ENCODE results near the gene PCYT1A.
"Not testable (repeated sequence)": the region's sequence is repeated elsewhere in the genome, so short reads cannot be mapped to it uniquely, and the experiment has no call there.

Gene PCYT1A

GRCh38 chr3:196192524-196193051 lies 94.9 kb downstream of the PCYT1A start:
- DNase-seq (ENCODE audit: low read depth) = no peak

DNA sequence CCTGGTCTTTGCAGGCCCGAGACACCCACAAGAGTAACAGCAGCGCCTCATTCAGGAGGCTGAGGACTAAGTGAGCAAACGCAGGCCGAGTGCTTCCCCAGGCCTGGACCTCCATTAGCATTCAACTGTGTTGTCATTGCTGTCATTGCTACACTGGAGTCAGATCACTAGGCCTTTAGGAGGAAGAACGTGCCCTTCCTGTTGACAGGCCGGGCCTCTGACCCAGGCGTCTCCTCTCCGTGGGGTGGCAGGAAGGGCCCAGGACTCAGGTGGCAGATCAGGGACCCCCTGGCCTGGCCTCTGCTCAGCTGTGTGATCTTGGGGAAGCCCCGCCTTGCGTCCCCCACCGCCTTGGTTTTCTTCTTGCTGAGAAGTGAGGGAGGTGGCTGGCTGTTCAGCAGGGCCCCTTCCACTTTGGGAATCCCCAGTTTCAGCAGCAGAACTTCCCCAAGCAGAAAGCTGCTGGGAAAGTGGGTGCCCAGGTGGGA lies 95.4 kb downstream of the PCYT1A start:
- no peak for DNase-seq (ENCODE audit: low read depth)

- DNase-seq (ENCODE audit: low read depth) = no peak
Measured at GRCh38 chr3:196189566-196190347, 97.8 kb downstream of the PCYT1A start.

GRCh38 chr3:196186651-196187573 lies 100.6 kb downstream of the PCYT1A start:
- DNase-seq (ENCODE audit: low read depth) = no peak

- no peak for DNase-seq (ENCODE audit: low read depth)
Measured at GRCh38 chr3:196184881-196185280, 102.6 kb downstream of the PCYT1A start.

DNA sequence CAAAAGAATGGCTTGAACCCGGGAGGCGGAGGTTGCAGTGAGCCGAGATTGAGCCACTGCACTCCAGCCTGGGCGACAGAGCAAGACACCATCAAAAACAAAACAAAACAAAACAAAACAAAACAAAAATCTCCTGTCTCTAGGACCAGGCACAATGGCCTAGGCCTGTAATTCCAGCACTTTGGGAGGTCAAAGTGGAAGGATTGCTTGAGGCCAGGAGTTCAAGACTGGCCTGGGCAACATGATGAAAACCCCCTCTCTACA lies 103.4 kb downstream of the PCYT1A start:
- DNase-seq (ENCODE audit: low read depth) = not testable (repeated sequence)

GRCh38 chr3:196181127-196181546 lies 106.4 kb downstream of the PCYT1A start:
- no peak for DNase-seq (ENCODE audit: low read depth)

DNA sequence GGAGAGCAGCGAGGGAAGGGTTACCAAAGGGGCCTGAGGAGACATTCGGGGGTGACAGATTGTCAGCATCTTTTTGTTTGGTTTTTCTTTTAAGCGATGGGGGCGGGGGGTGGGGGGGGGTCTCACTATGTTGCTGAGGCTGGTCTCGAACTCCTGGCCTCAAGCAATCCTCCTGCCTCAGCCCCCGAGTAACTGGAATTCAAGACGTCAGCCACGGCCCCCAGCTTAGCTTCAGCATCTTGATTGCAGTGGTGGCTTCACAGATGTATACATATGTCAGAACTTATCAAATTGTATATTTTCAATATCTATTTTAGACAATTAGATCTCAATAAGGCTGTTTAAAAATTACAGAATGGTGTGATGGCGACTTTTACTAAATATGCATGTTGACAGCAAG lies 107.2 kb downstream of the PCYT1A start:
- DNase-seq (ENCODE audit: low read depth) = no peak
